Astrocyte of the hippocampus (primary cell): ENCODE data around the gene EHHADH.
"Not testable (repeated sequence)": the region's sequence is repeated elsewhere in the genome, so short reads cannot be mapped to it uniquely, and the experiment has no call there.

ENCODE experiments used
- DNase-seq: peaks from one replicate; pipeline ENCODE4 v3.0.0; 2011; ENCODE audit warnings: low read depth, low spot score

EHHADH gene

DNA sequence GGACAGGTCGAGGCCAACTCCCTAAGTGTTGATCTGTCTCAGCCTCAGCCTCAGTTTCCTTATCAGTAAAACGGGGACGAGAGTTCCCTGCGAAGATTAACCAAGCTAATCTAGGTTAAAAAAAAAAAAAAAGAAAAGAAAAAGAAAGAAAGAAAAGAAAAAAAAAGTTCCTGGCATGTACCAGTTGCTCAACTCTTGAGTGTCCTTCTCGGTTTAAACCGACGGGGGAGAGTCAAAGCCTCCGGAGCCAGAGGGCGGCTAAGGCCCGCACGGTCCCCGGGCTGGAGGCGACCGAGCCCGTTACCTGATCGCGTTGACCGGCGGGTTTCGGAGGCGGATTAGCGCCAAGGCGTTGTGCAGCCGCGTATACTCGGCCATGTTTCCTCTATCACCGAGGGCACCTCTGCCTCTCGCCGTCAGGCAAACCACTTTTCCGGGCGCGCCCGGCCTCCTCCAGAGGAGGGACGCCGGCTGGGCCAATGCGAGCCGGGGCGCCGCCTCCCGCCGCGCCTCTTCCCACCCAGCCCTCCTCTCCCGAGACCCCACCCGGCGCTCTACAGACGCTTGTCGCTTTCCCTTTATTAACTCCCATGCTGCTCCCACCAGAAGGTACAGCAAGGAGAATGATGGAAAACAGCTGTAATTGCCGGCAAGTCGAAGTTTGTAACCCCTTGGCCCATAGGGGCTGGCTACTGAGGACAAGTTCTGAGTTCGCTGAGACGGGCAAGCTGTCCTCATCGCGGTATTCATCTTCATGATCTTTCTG is at the start of gene EHHADH:
Gene EHHADH, minus strand, starts transcription at position 405 of the 766 bp plus-strand sequence. Its CDS starts 27 bp downstream, at position 378.
- peak; percentile 86 for DNase-seq

DNA sequence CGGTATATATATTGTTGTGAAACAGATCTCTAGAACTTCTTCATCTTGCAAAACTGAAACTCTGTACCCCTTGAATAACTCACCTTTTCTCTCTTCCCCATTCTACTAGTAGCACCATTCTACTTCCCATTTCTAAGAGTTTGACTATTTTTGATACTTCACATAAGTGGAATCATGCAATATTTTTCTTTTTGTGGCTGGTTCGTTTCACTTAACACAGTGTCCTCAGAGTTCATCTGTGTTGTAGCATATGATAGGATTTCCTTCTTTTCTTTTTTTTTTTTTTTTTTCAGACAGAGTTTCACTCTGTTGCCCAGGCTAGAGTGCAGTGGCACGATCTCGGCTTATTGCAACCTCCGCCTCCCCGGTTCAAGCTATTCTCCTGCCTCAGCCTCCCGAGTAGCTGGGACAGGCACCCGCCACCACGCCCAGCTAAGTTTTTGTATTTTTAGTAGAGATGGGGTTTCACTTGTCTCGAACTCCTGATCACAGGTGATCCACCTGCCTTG is 46.1 kb upstream of the EHHADH start:
- DNase-seq, result not testable (repeated sequence)

DNA sequence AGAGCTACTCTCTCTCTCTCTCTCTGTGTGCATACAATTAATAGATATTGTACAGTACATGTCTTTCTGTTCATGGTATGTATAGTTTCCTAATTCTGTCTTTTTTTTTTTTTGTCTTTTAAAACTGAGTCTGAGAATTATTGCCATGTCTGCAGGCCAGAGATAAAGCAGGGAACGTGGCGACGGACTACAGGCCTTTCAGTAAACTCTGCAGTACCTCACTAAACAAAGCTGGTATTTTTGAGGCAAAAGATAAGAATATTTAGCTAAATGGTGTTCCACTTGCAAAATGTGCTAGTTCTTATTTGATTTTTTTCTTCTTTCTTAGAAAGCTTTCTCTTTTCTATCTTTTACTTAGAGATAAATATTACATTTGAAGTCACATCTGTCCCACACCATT is 44.0 kb upstream of the EHHADH start:
- no peak for DNase-seq

DNA sequence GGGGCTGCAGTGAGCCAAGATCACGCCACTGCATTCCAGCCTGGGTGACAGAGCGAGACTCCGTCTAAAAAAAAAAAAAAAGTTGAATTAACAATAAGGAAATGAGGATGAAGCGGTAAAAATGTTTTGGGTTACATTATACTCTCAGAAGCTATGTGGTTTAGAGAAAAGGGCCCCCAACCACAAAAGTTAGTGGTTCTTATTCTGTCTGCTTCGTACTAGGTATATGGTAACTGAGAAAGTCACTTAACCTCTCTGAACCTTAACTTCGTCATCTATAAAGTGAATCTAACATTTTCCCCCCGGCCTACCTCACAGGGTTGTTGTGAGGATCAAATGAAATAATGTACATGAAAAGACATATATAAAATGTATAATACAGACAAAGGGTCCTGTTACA is 38.4 kb upstream of the EHHADH start:
- no peak for DNase-seq

DNA sequence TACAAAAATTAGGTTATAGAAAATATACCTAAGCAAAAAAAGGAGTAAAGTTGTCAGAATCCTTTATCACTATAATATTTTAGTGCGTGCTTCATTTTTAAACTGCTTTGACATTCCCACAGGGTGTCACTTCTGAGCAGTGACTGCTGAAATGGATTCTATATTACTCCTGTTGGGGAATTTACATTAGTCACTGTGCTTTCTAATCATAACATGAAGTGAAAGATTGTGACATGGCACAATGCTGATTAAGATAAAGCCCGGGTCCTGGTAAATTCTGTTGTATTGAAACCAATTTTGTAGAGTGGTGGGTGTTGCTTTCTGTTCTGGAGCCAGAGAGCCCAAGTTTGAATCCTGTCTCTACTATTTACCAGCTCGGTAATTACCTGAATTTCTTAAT is 36.4 kb upstream of the EHHADH start:
- DNase-seq, result no peak

DNA sequence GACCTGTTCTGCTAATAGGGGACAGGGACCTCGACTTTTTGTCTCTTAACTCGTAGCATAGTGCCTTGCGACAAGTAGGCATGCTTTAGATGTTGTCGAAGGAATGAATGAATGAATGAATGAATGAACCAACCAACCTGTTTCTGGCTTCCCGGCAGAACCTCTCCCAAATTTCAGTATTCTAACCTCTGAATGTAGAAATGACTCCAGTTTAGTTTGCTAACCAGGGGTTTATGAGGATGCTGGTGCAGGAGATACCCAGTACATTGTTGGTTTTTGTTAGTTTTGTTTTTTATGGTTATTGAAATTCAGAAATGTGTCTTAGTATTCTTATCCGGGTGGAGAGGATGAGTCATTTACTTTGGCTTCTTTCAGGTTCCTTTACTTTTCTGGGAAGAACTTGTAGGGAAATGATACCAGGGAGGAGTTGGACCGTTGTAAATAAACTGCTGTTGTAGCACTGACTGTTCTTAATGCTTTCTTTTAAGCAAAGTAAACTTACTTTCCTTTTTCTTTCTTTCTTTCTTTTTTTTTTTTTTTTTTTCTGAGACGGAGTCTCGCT is 29.6 kb upstream of the EHHADH start:
- peak; percentile 26 for DNase-seq

DNA sequence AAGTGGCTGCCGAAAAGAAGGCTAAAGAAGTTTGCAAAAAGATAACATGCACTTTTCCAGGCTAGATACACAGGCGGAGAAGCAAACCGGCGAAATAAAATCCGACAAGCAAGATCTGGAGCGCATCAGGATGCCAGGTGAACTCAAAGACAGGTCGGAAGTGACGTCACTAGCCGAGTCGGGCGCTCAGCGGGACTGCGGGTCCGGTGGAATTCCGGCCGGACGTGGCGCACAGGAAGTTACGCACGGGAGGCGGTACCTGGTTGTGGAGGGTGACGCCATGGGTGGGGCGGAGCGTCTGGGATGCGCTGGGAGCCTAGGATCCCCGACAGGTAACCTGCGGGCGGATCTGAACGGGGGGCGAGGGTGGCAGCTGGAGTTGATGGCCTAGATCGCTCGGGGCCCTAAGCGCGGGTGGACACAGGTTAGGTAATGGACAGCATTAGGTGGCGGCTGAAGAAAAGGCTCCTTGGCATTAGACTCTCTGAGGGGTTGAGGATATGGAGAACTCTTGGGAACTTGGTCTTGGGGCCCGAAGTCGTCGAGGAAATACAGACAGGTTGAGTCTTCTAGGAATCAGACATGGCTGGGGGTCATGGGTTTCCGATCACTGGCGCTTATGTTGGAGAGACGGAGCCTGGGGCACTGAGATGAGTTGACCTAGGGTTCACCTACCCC is 29.0 kb upstream of the EHHADH start:
- DNase-seq, result peak; percentile 98

DNA sequence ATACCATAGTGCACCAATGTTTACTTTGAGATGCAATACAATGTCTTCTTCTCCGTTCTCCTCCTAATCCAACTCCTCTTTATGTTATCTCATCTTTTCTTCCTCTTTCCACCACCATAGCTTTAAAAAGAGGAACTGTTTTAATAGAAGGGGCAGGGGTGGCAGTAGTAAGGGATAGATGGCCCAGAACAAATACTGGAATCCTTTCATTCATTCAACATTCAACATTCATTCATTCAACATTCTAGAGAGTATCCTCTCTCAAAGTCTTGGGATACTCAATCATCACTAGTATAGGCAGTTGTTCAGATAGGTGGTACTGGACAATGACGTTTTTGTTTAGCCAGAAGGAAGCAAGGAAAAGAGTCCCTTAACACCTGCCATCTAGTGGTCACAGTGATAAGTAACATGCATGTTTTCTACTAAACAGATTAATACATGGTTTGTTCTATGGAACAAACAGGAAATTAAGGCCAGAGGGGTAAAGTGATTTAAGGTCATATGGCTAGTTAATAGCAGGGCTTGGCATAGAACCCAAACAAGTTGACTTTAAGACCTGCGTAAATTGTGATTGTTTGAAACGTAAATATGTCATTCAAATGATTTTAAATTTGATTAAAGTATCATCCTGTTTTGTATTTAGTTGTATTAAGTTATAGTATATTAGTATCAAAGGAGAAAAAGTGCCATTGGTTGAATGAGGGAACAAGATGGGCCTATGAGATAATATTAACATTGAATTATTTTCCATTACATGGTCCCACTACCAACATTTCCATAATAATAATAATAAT is 26.9 kb upstream of the EHHADH start:
- peak; percentile 70 for DNase-seq

DNA sequence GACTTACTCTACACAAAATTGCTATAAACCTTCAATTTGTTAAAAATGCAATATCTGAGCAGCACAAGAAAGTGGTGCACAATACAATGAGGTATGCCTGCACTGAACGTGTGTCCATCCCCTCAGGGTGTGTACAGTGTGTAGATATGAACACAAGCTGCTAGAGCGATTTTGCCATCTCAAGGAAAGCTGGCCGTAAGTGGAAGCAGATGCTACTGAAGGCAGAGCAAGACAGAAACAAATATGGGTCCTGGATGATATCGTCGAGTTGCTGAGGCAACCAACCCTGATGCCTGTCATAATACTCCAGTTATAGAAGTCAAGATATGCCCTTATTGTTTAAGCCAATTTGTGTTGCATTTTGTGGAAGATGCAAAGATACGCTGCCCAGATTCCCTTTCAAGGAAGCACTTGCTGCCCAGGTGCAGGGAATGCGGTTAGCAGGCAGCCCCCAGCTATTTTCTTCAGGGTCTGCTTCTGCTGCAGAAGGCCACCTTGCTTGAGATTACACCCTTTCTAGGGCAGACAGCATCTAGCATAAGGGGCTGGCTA is 25.8 kb upstream of the EHHADH start:
- DNase-seq, result no peak

DNA sequence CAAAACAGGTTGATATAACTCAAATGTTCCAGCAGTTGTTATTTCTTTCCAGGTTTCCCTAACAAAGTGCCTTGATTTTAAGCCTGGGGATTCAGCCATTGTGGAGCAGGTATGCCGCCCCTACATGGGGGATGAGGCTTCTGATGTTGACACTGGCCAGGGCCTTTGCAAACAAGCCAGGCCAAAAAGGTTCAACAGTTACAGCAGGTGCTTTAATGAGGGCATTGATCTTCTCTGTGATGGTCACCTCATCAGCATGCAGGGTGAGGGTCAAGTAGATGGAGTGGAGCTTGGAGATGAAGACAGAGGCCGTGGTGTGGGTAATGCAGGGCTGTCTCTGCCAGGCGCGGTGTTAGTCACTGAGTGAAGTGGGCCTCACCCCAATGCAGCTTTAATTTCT is 22.6 kb upstream of the EHHADH start:
- DNase-seq, result no peak

DNA sequence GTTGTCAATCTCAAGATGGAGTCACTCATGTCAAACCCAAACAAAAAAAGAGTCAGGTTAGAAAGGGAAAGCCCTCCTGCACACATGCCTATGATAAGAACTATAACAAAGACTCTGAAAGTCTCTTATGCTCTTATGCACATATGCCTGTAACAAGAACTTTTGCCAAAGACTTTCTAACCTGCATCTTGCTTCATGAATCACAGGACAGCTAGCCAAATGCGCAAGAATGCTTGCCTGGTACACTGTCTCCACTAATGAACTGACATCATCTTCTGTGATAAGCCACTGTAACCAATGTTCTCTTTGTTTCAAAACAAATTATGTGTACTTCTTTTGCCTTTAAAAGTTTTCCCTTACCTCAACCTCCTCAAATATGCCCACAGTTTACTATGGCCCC is 18.2 kb upstream of the EHHADH start:
- peak; percentile 21 for DNase-seq

DNA sequence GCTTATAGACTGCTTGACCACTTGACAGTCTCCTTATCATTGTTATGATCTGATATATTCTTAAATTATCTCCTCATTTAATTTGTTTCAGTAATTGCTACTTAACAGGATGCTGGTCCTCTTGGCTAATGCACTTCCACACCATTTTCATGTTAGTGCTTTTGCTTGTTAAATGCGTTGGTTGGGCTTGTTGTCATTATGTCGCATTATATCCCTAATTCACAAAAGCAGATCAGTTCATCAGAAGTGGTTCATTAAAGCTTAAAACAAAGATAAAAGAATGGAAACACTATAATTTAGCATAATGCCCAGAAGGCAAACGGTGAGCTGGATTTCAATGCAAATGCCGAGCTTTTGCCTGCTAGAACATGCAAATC is 17.1 kb upstream of the EHHADH start:
- DNase-seq, result no peak

DNA sequence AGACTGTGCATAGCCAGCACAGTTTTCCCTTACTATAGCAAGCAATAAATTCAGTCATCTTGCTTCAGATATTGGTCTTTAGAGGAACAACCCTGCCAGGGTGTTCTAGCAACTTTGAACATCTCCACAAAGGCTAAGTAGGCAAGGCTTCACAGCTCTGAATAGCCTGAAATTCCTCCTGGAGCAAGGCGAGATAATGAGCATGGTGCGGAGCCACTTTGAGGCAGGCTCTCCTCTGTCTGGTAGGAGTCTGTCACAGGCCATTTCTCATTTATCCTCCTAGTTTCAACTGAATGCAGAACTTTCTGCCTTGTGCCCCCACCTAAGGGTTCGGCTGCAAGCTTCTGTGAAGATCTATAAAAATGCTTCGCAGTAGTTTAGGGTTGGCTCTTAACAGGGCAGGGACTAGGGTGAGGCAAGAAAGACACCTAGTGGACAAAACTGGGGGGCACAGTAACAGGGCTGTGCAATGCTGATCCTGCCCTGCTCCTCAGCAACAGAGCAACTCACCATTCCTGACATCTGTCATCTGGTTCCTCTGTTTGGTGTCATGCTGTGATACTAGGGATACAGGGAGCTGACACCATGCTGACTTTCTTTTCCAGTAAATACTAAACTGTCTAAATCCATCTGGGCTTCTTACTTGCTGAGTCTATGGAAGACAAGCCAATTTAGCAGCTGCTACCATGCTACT is 16.6 kb upstream of the EHHADH start:
- peak; percentile 61 for DNase-seq

DNA sequence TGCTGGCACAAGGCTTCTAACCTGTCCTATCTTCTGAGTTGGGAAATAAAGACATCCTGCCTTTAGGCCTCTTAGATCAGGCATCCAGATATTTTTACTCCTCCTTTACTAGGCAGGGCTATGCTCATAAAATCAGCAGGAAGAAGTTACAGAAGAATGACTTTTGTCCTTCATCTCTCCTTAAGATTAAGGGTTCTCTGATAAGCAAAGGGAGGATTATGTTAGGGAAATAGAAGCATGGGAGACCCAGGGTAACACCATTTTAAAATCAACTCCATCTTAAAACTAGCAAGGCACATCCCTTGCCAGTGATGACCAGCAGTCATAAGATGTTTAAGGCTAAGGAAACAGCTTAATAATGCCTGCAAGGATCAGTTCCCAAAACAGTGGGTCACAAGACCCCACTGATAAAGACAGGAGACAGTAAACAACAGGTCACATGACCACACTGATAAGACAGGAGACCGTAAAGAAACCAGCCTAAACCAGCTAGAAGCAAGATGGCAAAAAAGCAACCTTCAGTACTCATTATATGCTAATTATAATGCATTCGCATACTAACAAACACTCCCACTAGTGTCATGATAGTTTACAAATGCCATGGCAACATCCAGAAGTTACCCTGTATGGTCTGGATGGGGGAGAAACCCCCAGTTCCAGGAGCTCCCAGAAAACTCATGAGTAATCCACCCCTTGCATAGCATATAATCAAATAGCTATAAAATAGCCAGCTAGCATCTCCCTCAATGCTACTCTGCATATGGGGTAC is 14.5 kb upstream of the EHHADH start:
- no peak for DNase-seq

DNA sequence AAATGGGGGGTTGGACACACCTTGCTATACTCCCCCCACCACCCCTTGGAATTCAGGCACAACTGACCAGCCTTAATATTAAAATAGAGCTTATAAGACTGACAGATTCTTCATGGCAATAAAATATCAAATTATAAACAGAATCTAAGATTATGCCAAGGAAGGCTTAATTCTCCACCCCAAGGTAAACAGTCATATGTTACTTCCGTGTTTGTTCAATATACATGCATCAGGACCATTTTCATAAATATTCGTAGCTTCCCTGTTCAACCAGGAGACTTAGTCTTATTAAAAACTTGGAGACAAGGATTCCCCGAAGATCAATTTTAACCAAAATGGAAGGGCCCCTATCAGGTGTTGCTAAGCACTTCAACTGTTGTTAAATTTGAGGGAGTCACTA is 13.3 kb upstream of the EHHADH start:
- DNase-seq, result no peak

DNA sequence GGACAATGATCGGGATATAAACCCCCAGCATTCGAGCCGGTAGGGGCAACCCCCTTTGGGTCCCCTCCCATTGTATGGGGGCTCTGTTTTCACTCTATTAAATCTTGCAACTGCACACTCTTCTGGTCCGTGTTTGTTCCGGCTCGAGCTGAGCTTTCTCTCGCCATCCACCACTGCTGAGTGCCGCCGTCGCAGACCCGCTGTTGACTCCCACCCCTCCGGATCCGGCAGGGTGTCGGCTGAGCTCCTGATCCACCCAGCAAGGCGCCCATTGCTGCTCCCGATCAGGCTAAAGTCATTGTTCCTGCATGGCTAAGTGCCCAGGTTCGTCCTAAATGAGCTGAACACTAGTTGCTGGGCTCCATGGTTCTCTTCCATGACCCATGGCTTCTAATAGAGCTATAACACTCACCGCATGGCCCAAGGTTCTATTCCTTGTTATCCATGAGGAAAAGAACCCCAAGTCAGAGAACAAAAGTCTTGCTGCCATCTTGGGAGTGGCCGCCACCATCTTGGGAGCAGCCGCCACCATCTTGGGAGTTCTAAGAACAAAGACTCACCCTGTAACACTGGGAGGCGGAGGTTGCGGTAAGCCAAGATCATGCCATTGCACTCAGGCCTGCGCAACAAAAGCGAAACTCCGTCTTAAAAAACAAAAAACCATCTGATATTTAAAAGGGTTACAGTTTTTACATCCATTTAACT is 11.2 kb upstream of the EHHADH start:
- no peak for DNase-seq

DNA sequence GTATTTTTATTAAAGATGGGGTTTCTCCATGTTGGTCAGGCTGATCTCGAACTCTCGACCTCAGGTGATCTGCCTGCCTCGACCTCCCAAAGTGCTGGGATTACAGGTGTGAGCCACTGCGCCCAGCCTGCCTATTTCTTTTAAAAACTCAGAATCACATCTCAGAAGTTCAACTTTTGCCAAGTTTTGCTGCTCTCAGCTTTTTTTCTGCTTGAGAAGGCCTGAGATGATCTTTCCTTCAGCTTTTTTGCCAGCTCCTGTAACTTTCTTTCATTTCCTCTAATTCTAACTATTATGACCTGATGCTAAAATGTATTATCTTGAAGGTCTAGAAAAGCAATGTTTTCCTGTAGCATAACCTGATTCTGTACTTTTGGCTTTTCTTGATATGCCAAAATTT is 9.6 kb upstream of the EHHADH start:
- no peak for DNase-seq

DNA sequence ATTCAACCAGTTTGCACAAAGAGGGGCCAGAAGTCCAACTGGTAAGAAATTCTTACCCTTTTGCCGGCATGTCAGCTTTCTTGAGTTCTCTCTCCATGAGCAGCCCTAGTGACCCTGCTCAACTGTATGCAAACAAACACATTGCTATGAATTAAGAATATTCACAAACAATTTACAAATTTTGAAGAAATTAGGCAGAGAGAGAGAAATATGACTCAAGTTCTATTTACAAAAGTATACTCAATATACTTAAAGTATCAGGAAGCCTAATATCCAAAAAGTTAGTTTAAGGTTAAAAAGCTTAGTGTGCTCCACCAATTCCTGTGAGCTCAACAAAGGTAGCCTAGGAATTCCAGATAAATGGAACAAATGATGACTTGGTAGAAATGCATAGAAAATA is 3.5 kb upstream of the EHHADH start:
- no peak for DNase-seq

DNA sequence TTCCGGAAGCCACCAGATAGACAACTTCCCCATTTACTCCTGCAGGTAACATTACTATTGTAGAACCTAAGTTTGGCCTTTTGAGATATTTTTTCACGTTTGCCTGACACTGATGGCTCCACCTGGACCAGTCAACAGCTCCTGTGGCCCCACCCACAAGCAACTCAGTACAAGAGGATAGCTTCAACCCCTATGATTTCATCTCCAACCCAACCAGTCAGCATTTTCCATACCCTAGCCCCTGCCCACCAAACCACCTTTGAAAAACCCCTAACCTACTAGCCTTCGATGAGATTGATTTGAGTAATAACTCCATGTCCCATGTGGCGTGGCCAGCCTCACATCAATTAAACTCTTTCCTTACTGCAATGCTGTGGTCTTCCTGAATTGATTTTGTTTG is 950 bp upstream of the EHHADH start:
- no peak for DNase-seq

DNA sequence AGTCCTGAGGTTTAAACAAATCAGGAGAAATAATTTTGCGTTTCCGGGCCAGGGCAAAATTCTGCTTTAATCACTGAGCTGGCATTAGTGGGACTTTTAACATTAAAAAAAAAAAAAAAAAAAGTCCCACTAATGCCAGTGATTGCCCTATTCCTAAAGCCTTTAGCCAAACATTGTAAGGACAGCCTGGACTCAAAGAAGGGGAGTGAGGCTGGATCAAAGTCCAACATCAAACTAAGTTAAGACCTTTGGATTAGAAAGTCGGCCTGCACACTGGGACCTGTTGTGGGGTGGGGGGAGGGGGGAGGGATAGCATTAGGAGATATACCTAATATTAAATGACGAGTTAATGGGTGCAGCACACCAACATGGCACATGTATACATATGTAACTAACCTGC is 716 bp downstream of the EHHADH start:
- DNase-seq, result not testable (repeated sequence)
